PC-9 (cell line): Measurements from ENCODE around the gene RUBCN.
"Not testable (repeated sequence)": the region's sequence is repeated elsewhere in the genome, so short reads cannot be mapped to it uniquely, and the experiment has no call there.

Experiments used
- EZH2 ChIP-seq: fragments of 200-600 bp; sonication (generic); IDR thresholded peaks from 2 replicates; pipeline ENCODE4 v1.8.0; 2017; ENCODE audit warnings: antibody characterized with exemption, low read depth
- TF ChIP-seq, protein P1 (sequence below): fragments of 200-600 bp; sonication (generic); conservative IDR thresholded peaks from 2 replicates; pipeline ENCODE4 v1.6.1; 2017; ENCODE audit warnings: mixed run types, antibody characterized with exemption, mild to moderate bottlenecking, moderate library complexity

DNA sequence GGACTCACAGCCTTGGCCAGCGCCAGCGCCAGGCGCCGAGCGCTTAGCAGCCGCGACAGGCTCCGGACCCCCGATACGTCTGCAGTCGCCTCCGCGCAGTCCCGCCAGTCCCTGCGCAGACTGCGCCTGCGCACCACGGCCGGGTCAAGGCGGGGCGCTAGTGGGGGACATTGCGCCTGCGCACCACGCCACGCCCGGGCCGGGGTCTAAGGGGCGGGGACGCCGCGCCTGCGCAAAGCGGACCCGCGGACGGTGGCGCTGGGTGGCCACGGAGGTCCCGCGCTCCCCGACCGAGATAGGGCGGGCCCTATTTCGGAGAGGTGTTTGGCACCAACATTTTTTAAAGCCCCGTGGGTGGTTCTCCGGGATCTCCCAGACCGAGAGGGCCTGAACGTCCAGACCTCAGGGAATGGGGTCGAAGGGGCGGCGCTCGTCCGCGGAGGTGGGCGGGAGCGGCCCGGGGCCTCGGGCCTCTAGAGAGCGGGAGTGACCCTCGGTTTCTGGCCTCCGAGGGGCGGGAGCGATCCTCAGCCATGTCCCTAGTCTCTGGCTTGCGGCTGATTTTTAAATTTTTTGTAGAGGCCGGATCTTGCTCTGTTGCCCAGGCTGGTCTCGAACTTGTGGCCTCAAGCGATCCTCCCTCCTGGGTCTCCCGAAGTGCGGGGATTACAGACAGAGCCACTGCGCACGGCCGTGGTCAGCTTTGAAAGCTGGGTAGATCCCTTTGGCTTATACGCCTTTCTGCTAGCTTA, 108.8 kb downstream of the RUBCN start:
- TF ChIP-seq, protein P1, sequence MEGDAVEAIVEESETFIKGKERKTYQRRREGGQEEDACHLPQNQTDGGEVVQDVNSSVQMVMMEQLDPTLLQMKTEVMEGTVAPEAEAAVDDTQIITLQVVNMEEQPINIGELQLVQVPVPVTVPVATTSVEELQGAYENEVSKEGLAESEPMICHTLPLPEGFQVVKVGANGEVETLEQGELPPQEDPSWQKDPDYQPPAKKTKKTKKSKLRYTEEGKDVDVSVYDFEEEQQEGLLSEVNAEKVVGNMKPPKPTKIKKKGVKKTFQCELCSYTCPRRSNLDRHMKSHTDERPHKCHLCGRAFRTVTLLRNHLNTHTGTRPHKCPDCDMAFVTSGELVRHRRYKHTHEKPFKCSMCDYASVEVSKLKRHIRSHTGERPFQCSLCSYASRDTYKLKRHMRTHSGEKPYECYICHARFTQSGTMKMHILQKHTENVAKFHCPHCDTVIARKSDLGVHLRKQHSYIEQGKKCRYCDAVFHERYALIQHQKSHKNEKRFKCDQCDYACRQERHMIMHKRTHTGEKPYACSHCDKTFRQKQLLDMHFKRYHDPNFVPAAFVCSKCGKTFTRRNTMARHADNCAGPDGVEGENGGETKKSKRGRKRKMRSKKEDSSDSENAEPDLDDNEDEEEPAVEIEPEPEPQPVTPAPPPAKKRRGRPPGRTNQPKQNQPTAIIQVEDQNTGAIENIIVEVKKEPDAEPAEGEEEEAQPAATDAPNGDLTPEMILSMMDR = not testable (repeated sequence)
- TF ChIP-seq EZH2 = not testable (repeated sequence)
